Measurements from ENCODE around the gene LRRTM4.
"Not testable (repeated sequence)": the region's sequence is repeated elsewhere in the genome, so short reads cannot be mapped to it uniquely, and the experiment has no call there.

Gene LRRTM4

GRCh38 chr2:76713312-76713711 is 808.9 kb downstream of the LRRTM4 start:
- no peak for DNase-seq

- DNase-seq = no peak
These were observed 810.7 kb downstream of the LRRTM4 start for GRCh38 chr2:76711490-76711889.

- no peak for DNase-seq
These were observed 821.3 kb downstream of the LRRTM4 start for GRCh38 chr2:76700894-76701293.

- DNase-seq = not testable (repeated sequence)
These were observed 824.0 kb downstream of the LRRTM4 start for GRCh38 chr2:76697998-76698713.
